Ascending aorta (tissue), 2 donors: Measurements from ENCODE around the gene MYMX. TPM values are rescaled to one million over a fixed set of nuclear protein-coding genes. Genes with fewer than 3 reads are reported as not detected.

Experiments
- DNase-seq, 2 donors: peaks; one replicate each; pipeline ENCODE4 v3.0.0-alpha.2; 2019; ENCODE audit warnings: low spot score in 2 of 2
- H3K27ac ChIP-seq, 2 donors: fragments of 200-600 bp; sonication (generic); one replicate each; pipeline ENCODE4 v1.5.1; 2016 to 2017; ENCODE audit warnings: mild to moderate bottlenecking in 1 of 2
- H3K27me3 ChIP-seq: fragments of 200-600 bp; sonication (generic); one replicate; pipeline ENCODE4 v1.5.1; 2017
- H3K36me3 ChIP-seq, 2 donors: fragments of 200-600 bp; sonication (generic); one replicate each; pipeline ENCODE4 v1.5.1; 2016
- H3K4me1 ChIP-seq, 2 donors: fragments of 200-600 bp; sonication (generic); one replicate each; pipeline ENCODE4 v1.5.1; 2016 to 2017; ENCODE audit warnings: mild to moderate bottlenecking in 1 of 2
- H3K4me3 ChIP-seq, 2 donors: fragments of 200-600 bp; sonication (generic); one replicate each; pipeline ENCODE4 v1.5.1; 2016 to 2017; ENCODE audit warnings: mild to moderate bottlenecking in 1 of 2
- H3K9me3 ChIP-seq, 2 donors: fragments of 200-600 bp; sonication (generic); one replicate each; pipeline ENCODE4 v1.5.1; 2016
- CTCF ChIP-seq, 3 experiments: fragments of 200-600 bp in 2 of 3; fragments of 450-650 bp in 1 of 3; sonication (generic) in 2 of 3; IDR thresholded peaks; one replicate each; pipeline ENCODE4 v1.5.1; 2016 to 2019; ENCODE audit warnings: antibody characterized with exemption in 3 of 3, mild to moderate bottlenecking in 1 of 3, moderate library complexity in 1 of 3
- intact Hi-C: fragments of 100-400 bp; cut with DNase I; formaldehyde crosslinking; loops from one replicate; pipeline ENCODE4 v1.15.1; 2023
- total RNA-seq: library from RNA; depleted of rRNA; stranded (reverse); fragments of >200 nt; gene quantifications from one replicate; pipeline ENCODE4 v1.1.0, GENCODE V29; 2016

Gene MYMX
- total RNA-seq, 1 donor from 2014 or later: 13.9 TPM

- no peaks in the 10 kb centered on the region for H3K36me3 ChIP-seq
- H3K4me3 ChIP-seq: peak overlapping the region; percentile 71 to 94
- no peaks in the 10 kb centered on the region for H3K9me3 ChIP-seq
- intact Hi-C loops: loop anchor here (1.0 to 5.0 kb wide), 5 partner anchors 16 to 166 kb away; partner anchors contain the start of genes CDC5L, MRPL14 and TMEM63B
- H3K27ac ChIP-seq: peak overlapping the region; percentile 95 to 99
- TF ChIP-seq CTCF (IDR thresholded peaks at IDR 0.05): peak; percentile 84 to 91 (median 86)
- no peaks in the 10 kb centered on the region for H3K27me3 ChIP-seq
- peak; percentile 96 to 97 for DNase-seq
- peaks cover 44 to 69% of the 10 kb centered on the region in 2 donors for H3K4me1 ChIP-seq
Observed at GRCh38 chr6:44221291-44221960, 4.7 kb downstream of the MYMX start.

GRCh38 chr6:44221961-44222335, 5.2 kb downstream of the MYMX start:
- Histone ChIP-seq H3K27me3 (no peaks in the 10 kb centered on the region), H3K36me3 (no peaks in the 10 kb centered on the region), H3K9me3 (no peaks in the 10 kb centered on the region), H3K4me1 (peaks cover 46 to 66% of the 10 kb centered on the region in 2 donors), H3K4me3 (peak overlapping the region; percentile 71 to 94), H3K27ac (peak overlapping the region; percentile 95 to 99)
- no peak for TF ChIP-seq CTCF (IDR thresholded peaks at IDR 0.05)
- intact Hi-C loops: loop anchor here (1.0 to 5.0 kb wide), 7 partner anchors 15 to 165 kb away; partner anchors contain the start of genes CDC5L, MRPL14, SLC35B2 and TMEM63B
- DNase-seq: no peak

- peaks cover 52 to 66% of the 10 kb centered on the region in 2 donors for H3K4me1 ChIP-seq
Observed at GRCh38 chr6:44222486-44223318, 6.0 kb downstream of the MYMX start.

GRCh38 chr6:44223319-44224028, 6.7 kb downstream of the MYMX start, which contains the start of gene SLC29A1:
TSS of gene SLC29A1 (plus strand) at chr6:44223595. CDS start at chr6:44227314, 3,719 bp downstream.
- peaks cover 45 to 66% of the 10 kb centered on the region in 2 donors for H3K4me1 ChIP-seq
- peak in 1 of 3 experiments; percentile 6 for TF ChIP-seq CTCF (IDR thresholded peaks at IDR 0.05)
- peaks cover 0 to 5% of the 10 kb centered on the region in 2 donors for H3K36me3 ChIP-seq
- H3K4me3 ChIP-seq: peak within 1 kb of the TSS; percentile 71 to 94
- H3K27ac ChIP-seq: peak within 1 kb of the TSS; percentile 95 to 99
- no peaks in the 10 kb centered on the region for H3K9me3 ChIP-seq
- DNase-seq: peak in 1 of 2 donors; percentile 82
- intact Hi-C loops: loop anchor here (1.0 to 5.0 kb wide), 4 partner anchors 11 to 96 kb away; partner anchors contain the start of genes MRPL14, SLC35B2 and TMEM63B
- no peaks in the 10 kb centered on the region for H3K27me3 ChIP-seq

More at GRCh38 chr6:44222486-44223318, 6.0 kb downstream of the MYMX start:
- intact Hi-C loops: loop anchor here (1.0 to 5.0 kb wide), 4 partner anchors 12 to 95 kb away; partner anchors contain the start of genes MRPL14, SLC35B2 and TMEM63B
- Histone ChIP-seq H3K9me3 (no peaks in the 10 kb centered on the region), H3K27me3 (no peaks in the 10 kb centered on the region), H3K4me3 (peak overlapping the region; percentile 71 to 94), H3K27ac (peak overlapping the region; percentile 95 to 99), H3K36me3 (no peaks in the 10 kb centered on the region)
- peak in 1 of 2 donors; percentile 67 for DNase-seq
- TF ChIP-seq CTCF (IDR thresholded peaks at IDR 0.05): no peak
